OCI-LY1 (cell line): ENCODE measurements around the gene NEK4.

Experiments
- H2AFZ ChIP-seq: fragments of 200-600 bp; sonication (generic), shearing (Covaris generic); 2 replicates; pipeline ENCODE4 v1.6.0; 2014; ENCODE audit warnings: antibody characterized with exemption, mild to moderate bottlenecking, low read length
- H3F3A ChIP-seq: fragments of 200-600 bp; sonication (generic), shearing (Covaris generic); 2 replicates; pipeline ENCODE4 v1.6.0; 2014; ENCODE audit warnings: mild to moderate bottlenecking, antibody characterized with exemption, low read length, moderate library complexity; ENCODE audit not compliant: insufficient read depth
- H3K27ac ChIP-seq: fragments of 200-600 bp; sonication (generic); 2 replicates; pipeline ENCODE4 v1.5.1; 2014; ENCODE audit warnings: low read length, mixed run types, mild to moderate bottlenecking, low read depth; ENCODE audit not compliant: poor library complexity, severe bottlenecking
- H3K27me3 ChIP-seq: fragments of 200-600 bp; sonication (generic); 2 replicates; pipeline ENCODE4 v1.6.0; 2014; ENCODE audit warnings: antibody characterized with exemption, mild to moderate bottlenecking, low read length, moderate library complexity; ENCODE audit not compliant: insufficient read depth
- H3K36me3 ChIP-seq: fragments of 200-600 bp; sonication (generic); 2 replicates; pipeline ENCODE4 v1.6.1; 2014; ENCODE audit warnings: mild to moderate bottlenecking, antibody characterized with exemption, low read length, moderate library complexity, mixed read lengths; ENCODE audit not compliant: insufficient read depth
- H3K4me1 ChIP-seq: fragments of 200-600 bp; sonication (generic); 2 replicates; pipeline ENCODE4 v1.5.1; 2014; ENCODE audit warnings: mild to moderate bottlenecking, low read length, moderate library complexity; ENCODE audit not compliant: insufficient read depth, severe bottlenecking
- H3K4me2 ChIP-seq: fragments of 200-600 bp; sonication (generic), shearing (Covaris generic); 2 replicates; pipeline ENCODE4 v1.6.1; 2014; ENCODE audit warnings: low read length
- H3K4me3 ChIP-seq: fragments of 200-600 bp; sonication (generic); 2 replicates; pipeline ENCODE4 v1.5.1; 2014; ENCODE audit warnings: low read length, low read depth, mild to moderate bottlenecking, mixed read lengths; ENCODE audit not compliant: poor library complexity, severe bottlenecking
- H3K79me2 ChIP-seq: fragments of 200-600 bp; shearing (Covaris generic); 2 replicates; pipeline ENCODE4 v1.6.1; 2016; ENCODE audit warnings: mixed run types, low read length, mixed read lengths; ENCODE audit not compliant: insufficient read depth
- H3K9ac ChIP-seq: fragments of 200-600 bp; sonication (generic), shearing (Covaris generic); 2 replicates; pipeline ENCODE4 v1.6.1; 2014; ENCODE audit warnings: mild to moderate bottlenecking, low read length, mixed read lengths
- H3K9me2 ChIP-seq: fragments of 200-600 bp; sonication (generic), shearing (Covaris generic); 2 replicates; pipeline ENCODE4 v1.6.1; 2014; ENCODE audit warnings: low read depth, mild to moderate bottlenecking, low read length, mixed read lengths
- H3K9me3 ChIP-seq: fragments of 200-600 bp; shearing (Covaris generic); 2 replicates; pipeline ENCODE4 v1.6.1; 2014; ENCODE audit warnings: low read length, mixed read lengths
- H4K20me1 ChIP-seq: fragments of 200-600 bp; sonication (generic), shearing (Covaris generic); 2 replicates; pipeline ENCODE4 v1.6.0; 2016; ENCODE audit warnings: mild to moderate bottlenecking, low read length; ENCODE audit not compliant: insufficient read depth
- EZH2 ChIP-seq: fragments of 200-600 bp; sonication (generic), shearing (Covaris generic); IDR thresholded peaks from 2 replicates; pipeline ENCODE4 v1.8.0; 2017; ENCODE audit warnings: borderline replicate concordance, mixed run types, mild to moderate bottlenecking, antibody characterized with exemption, low read length, moderate library complexity, mixed read lengths
- TF ChIP-seq, protein P1 (sequence below): fragments of 200-600 bp; sonication (generic), shearing (Covaris generic); IDR thresholded peaks from 2 replicates; pipeline ENCODE4 v1.5.1; 2017; ENCODE audit warnings: mild to moderate bottlenecking, antibody characterized with exemption, low read length, moderate library complexity, mixed read lengths

Gene NEK4

GRCh38 chr3:52783211-52783555 is 12.4 kb upstream of the NEK4 start:
- H3F3A ChIP-seq, result no peaks in the 10 kb centered on the region
- no peaks in the 10 kb centered on the region for H4K20me1 ChIP-seq
- no peak for TF ChIP-seq EZH2
- TF ChIP-seq, protein P1, sequence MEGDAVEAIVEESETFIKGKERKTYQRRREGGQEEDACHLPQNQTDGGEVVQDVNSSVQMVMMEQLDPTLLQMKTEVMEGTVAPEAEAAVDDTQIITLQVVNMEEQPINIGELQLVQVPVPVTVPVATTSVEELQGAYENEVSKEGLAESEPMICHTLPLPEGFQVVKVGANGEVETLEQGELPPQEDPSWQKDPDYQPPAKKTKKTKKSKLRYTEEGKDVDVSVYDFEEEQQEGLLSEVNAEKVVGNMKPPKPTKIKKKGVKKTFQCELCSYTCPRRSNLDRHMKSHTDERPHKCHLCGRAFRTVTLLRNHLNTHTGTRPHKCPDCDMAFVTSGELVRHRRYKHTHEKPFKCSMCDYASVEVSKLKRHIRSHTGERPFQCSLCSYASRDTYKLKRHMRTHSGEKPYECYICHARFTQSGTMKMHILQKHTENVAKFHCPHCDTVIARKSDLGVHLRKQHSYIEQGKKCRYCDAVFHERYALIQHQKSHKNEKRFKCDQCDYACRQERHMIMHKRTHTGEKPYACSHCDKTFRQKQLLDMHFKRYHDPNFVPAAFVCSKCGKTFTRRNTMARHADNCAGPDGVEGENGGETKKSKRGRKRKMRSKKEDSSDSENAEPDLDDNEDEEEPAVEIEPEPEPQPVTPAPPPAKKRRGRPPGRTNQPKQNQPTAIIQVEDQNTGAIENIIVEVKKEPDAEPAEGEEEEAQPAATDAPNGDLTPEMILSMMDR, result peak; percentile 9; the same call in 1 of the 2 replicates
- no peaks in the 10 kb centered on the region for H3K9me2 ChIP-seq
- no peak overlapping the region for H3K4me2 ChIP-seq
- H3K4me3 ChIP-seq, result no peak overlapping the region
- H3K27me3 ChIP-seq, result no peaks in the 10 kb centered on the region
- H3K27ac ChIP-seq, result no peak overlapping the region
- no peak overlapping the region for H3K9ac ChIP-seq
- H3K4me1 ChIP-seq, result peaks cover 10% of the 10 kb centered on the region
- no peak overlapping the region for H2AFZ ChIP-seq
- no peaks in the 10 kb centered on the region for H3K36me3 ChIP-seq
- no peaks in the 10 kb centered on the region for H3K9me3 ChIP-seq
- H3K79me2 ChIP-seq, result no peaks in the 10 kb centered on the region

GRCh38 chr3:52782412-52783210 is 11.9 kb upstream of the NEK4 start:
- Histone ChIP-seq H3K79me2 (no peaks in the 10 kb centered on the region), H3K4me3 (no peak overlapping the region), H3K4me2 (no peak overlapping the region), H3F3A (no peaks in the 10 kb centered on the region), H3K36me3 (no peaks in the 10 kb centered on the region), H3K9ac (no peak overlapping the region), H3K27ac (no peak overlapping the region), H3K4me1 (peaks cover 10% of the 10 kb centered on the region), H3K9me3 (no peaks in the 10 kb centered on the region), H3K9me2 (no peaks in the 10 kb centered on the region), H2AFZ (no peak overlapping the region), H4K20me1 (no peaks in the 10 kb centered on the region), H3K27me3 (no peaks in the 10 kb centered on the region)
- TF ChIP-seq, protein P1, result no peak
- TF ChIP-seq EZH2, result no peak

- H3F3A ChIP-seq, result no peaks in the 10 kb centered on the region
- no peak overlapping the region for H3K4me2 ChIP-seq
- no peaks in the 10 kb centered on the region for H4K20me1 ChIP-seq
- no peak overlapping the region for H3K9ac ChIP-seq
- TF ChIP-seq, protein P1, result no peak
- TF ChIP-seq EZH2, result no peak
- H3K9me2 ChIP-seq, result no peaks in the 10 kb centered on the region
- H3K36me3 ChIP-seq, result no peaks in the 10 kb centered on the region
- no peaks in the 10 kb centered on the region for H3K79me2 ChIP-seq
- H3K27ac ChIP-seq, result no peak overlapping the region
- H3K9me3 ChIP-seq, result no peaks in the 10 kb centered on the region
- H3K4me3 ChIP-seq, result no peak overlapping the region
- no peak overlapping the region for H2AFZ ChIP-seq
- H3K27me3 ChIP-seq, result no peaks in the 10 kb centered on the region
- H3K4me1 ChIP-seq, result peaks cover 10% of the 10 kb centered on the region
Measured at GRCh38 chr3:52781741-52782140, 11.0 kb upstream of the NEK4 start.
